WTC11 (cell line): ENCODE measurements around the gene CCL22.
"Not testable (repeated sequence)": the region's sequence is repeated elsewhere in the genome, so short reads cannot be mapped to it uniquely, and the experiment has no call there.

ENCODE experiments used
- CTCF ChIP-seq: fragments of 200-600 bp; IDR thresholded peaks from 2 replicates; pipeline ENCODE4 v1.8.0; 2022; ENCODE audit warnings: antibody characterized with exemption
- FOXK1 ChIP-seq: sonication (generic); formaldehyde crosslinking; IDR thresholded peaks from 2 replicates; pipeline ENCODE4 v1.8.0; 2022; ENCODE audit warnings: mild to moderate bottlenecking, moderate library complexity, missing genetic modification reagents
- GABPB1 ChIP-seq: sonication (generic); formaldehyde crosslinking; IDR thresholded peaks from 2 replicates; pipeline ENCODE4 v1.8.1; 2023; ENCODE audit warnings: mild to moderate bottlenecking, missing genetic modification reagents
- HMGA2 ChIP-seq: fragments of 250-450 bp; sonication (Bioruptor Pico); IDR thresholded peaks from 2 replicates; pipeline ENCODE4 v1.4.0; 2021; ENCODE audit warnings: mild to moderate bottlenecking, moderate library complexity
- IRF2 ChIP-seq: sonication (generic); formaldehyde crosslinking; IDR thresholded peaks from 2 replicates; pipeline ENCODE4 v1.8.0; 2022; ENCODE audit warnings: low read depth, missing genetic modification reagents, borderline replicate concordance
- MYBL2 ChIP-seq: sonication (generic); formaldehyde crosslinking; IDR thresholded peaks from 2 replicates; pipeline ENCODE4 v1.8.1; 2023; ENCODE audit warnings: mild to moderate bottlenecking, moderate library complexity, missing genetic modification reagents
- NR3C1 ChIP-seq: sonication (generic); formaldehyde crosslinking; conservative IDR thresholded peaks from 2 replicates; pipeline ENCODE4 v1.8.1; 2023; ENCODE audit warnings: low read depth, mild to moderate bottlenecking, missing genetic modification reagents
- SP1 ChIP-seq: sonication (generic); formaldehyde crosslinking; conservative IDR thresholded peaks from 2 replicates; pipeline ENCODE4 v1.8.1; 2022; ENCODE audit warnings: missing genetic modification reagents
- USF2 ChIP-seq: sonication (generic); formaldehyde crosslinking; IDR thresholded peaks from 2 replicates; pipeline ENCODE4 v1.8.1; 2023; ENCODE audit warnings: mild to moderate bottlenecking, missing genetic modification reagents, moderate library complexity
- ZNF138 ChIP-seq: sonication (generic); formaldehyde crosslinking; conservative IDR thresholded peaks from 2 replicates; pipeline ENCODE4 v1.8.1; 2022; ENCODE audit warnings: mild to moderate bottlenecking, moderate library complexity, missing genetic modification reagents
- ZNF281 ChIP-seq: sonication (generic); formaldehyde crosslinking; IDR thresholded peaks from 2 replicates; pipeline ENCODE4 v1.8.0; 2023; ENCODE audit warnings: mild to moderate bottlenecking, missing genetic modification reagents
- TF ChIP-seq, protein P1 (sequence below): sonication (generic); formaldehyde crosslinking; conservative IDR thresholded peaks from 2 replicates; pipeline ENCODE4 v1.8.1; 2022; ENCODE audit warnings: mild to moderate bottlenecking, missing genetic modification reagents
- TF ChIP-seq, protein P2 (sequence below): sonication (generic); formaldehyde crosslinking; IDR thresholded peaks from 2 replicates; pipeline ENCODE4 v1.8.1; 2022; ENCODE audit warnings: low read depth, mild to moderate bottlenecking, moderate library complexity, missing genetic modification reagents, borderline replicate concordance

- not testable (repeated sequence) for TF ChIP-seq CTCF; IRF2; FOXK1 (CRISPR knock-in tag); USF2 (CRISPR knock-in tag); ZNF138; NR3C1 (CRISPR knock-in tag); ZNF281 (CRISPR knock-in tag); MYBL2; GABPB1; SP1 (CRISPR knock-in tag); HMGA2 (CRISPR knock-in tag)
- TF ChIP-seq, protein P1, sequence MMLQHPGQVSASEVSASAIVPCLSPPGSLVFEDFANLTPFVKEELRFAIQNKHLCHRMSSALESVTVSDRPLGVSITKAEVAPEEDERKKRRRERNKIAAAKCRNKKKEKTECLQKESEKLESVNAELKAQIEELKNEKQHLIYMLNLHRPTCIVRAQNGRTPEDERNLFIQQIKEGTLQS (CRISPR knock-in tag): not testable (repeated sequence)
- TF ChIP-seq, protein P2, sequence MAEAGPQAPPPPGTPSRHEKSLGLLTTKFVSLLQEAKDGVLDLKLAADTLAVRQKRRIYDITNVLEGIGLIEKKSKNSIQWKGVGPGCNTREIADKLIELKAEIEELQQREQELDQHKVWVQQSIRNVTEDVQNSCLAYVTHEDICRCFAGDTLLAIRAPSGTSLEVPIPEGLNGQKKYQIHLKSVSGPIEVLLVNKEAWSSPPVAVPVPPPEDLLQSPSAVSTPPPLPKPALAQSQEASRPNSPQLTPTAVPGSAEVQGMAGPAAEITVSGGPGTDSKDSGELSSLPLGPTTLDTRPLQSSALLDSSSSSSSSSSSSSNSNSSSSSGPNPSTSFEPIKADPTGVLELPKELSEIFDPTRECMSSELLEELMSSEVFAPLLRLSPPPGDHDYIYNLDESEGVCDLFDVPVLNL (CRISPR knock-in tag): not testable (repeated sequence)
These were observed 38.9 kb downstream of the CCL22 start for GRCh38 chr16:57397493-57397892.
